ENCODE measurements around the gene SUPT3H.

SUPT3H gene

GRCh38 chr6:44935693-44936300 is 441.9 kb downstream of the SUPT3H start:
- no peak overlapping the region for H3K9ac ChIP-seq (ENCODE audit: insufficient read length)
- no peak overlapping the region for H3K27ac ChIP-seq
- no peak for DNase-seq (ENCODE audit: low read depth, low spot score)

GRCh38 chr6:44933108-44933507 is 444.6 kb downstream of the SUPT3H start:
- no peaks in the 10 kb centered on the region for H3K9me3 ChIP-seq (ENCODE audit: low read depth, low read length)
- no peak overlapping the region for H3K4me3 ChIP-seq
- no peak for TF ChIP-seq EZH2 (IDR thresholded peaks at IDR 0.05)
- TF ChIP-seq FOXP2 (optimal IDR thresholded peaks at IDR 0.05; ENCODE audit: control extremely low read depth, extremely low read length, insufficient read depth) = no peak
- TF ChIP-seq POLR2AphosphoS5 (IDR thresholded peaks at IDR 0.05; ENCODE audit: borderline replicate concordance, low read depth, low read length) = no peak
- H3K9ac ChIP-seq (ENCODE audit: insufficient read length) = no peak overlapping the region
- DNase-seq (ENCODE audit: low read depth, low spot score) = no peak
- H3K36me3 ChIP-seq (ENCODE audit: insufficient read depth, low read length) = no peaks in the 10 kb centered on the region
- H3K27ac ChIP-seq = no peak overlapping the region

More at GRCh38 chr6:44935693-44936300, 441.9 kb downstream of the SUPT3H start:
- no peak for TF ChIP-seq FOXP2 (optimal IDR thresholded peaks at IDR 0.05; ENCODE audit: control extremely low read depth, extremely low read length, insufficient read depth)
- no peak overlapping the region for H3K4me3 ChIP-seq
- peaks cover 4% of the 10 kb centered on the region; the same call in 1 of the 2 replicates for H3K36me3 ChIP-seq (ENCODE audit: insufficient read depth, low read length)
- H3K9me3 ChIP-seq (ENCODE audit: low read depth, low read length) = peaks cover 2% of the 10 kb centered on the region

- Histone ChIP-seq H3K27ac (no peak overlapping the region), H3K9me3 (ENCODE audit: low read depth, low read length) (no peaks in the 10 kb centered on the region), H3K4me3 (no peak overlapping the region), H3K36me3 (ENCODE audit: insufficient read depth, low read length) (no peaks in the 10 kb centered on the region), H3K9ac (ENCODE audit: insufficient read length) (no peak overlapping the region)
- TF ChIP-seq POLR2AphosphoS5 (IDR thresholded peaks at IDR 0.05; ENCODE audit: borderline replicate concordance, low read depth, low read length) = no peak
- TF ChIP-seq FOXP2 (optimal IDR thresholded peaks at IDR 0.05; ENCODE audit: control extremely low read depth, extremely low read length, insufficient read depth) = no peak
- TF ChIP-seq EZH2 (IDR thresholded peaks at IDR 0.05) = no peak
- no peak for DNase-seq (ENCODE audit: low read depth, low spot score)
These were observed 445.1 kb downstream of the SUPT3H start for GRCh38 chr6:44932651-44933091.

GRCh38 chr6:44931385-44931784 is 446.3 kb downstream of the SUPT3H start:
- no peak for DNase-seq (ENCODE audit: low read depth, low spot score)
- Histone ChIP-seq H3K9ac (ENCODE audit: insufficient read length) (no peak overlapping the region), H3K27ac (no peak overlapping the region), H3K4me3 (no peak overlapping the region), H3K9me3 (ENCODE audit: low read depth, low read length) (no peaks in the 10 kb centered on the region), H3K36me3 (ENCODE audit: insufficient read depth, low read length) (no peaks in the 10 kb centered on the region)
- TF ChIP-seq FOXP2 (optimal IDR thresholded peaks at IDR 0.05; ENCODE audit: control extremely low read depth, extremely low read length, insufficient read depth) (no peak), POLR2AphosphoS5 (IDR thresholded peaks at IDR 0.05; ENCODE audit: borderline replicate concordance, low read depth, low read length) (no peak), EZH2 (IDR thresholded peaks at IDR 0.05) (no peak)

- Histone ChIP-seq H3K36me3 (ENCODE audit: insufficient read depth, low read length) (no peaks in the 10 kb centered on the region), H3K9ac (ENCODE audit: insufficient read length) (no peak overlapping the region), H3K9me3 (ENCODE audit: low read depth, low read length) (no peaks in the 10 kb centered on the region), H3K4me3 (no peak overlapping the region), H3K27ac (no peak overlapping the region)
- TF ChIP-seq EZH2 (IDR thresholded peaks at IDR 0.05) = no peak
- no peak for TF ChIP-seq POLR2AphosphoS5 (IDR thresholded peaks at IDR 0.05; ENCODE audit: borderline replicate concordance, low read depth, low read length)
- TF ChIP-seq FOXP2 (optimal IDR thresholded peaks at IDR 0.05; ENCODE audit: control extremely low read depth, extremely low read length, insufficient read depth) = no peak
- no peak for DNase-seq (ENCODE audit: low read depth, low spot score)
These were observed 451.2 kb downstream of the SUPT3H start for GRCh38 chr6:44926556-44926955.

GRCh38 chr6:44925100-44925739 is 452.5 kb downstream of the SUPT3H start:
- no peaks in the 10 kb centered on the region for H3K36me3 ChIP-seq (ENCODE audit: insufficient read depth, low read length)
- no peak overlapping the region for H3K9ac ChIP-seq (ENCODE audit: insufficient read length)
- TF ChIP-seq EZH2 (IDR thresholded peaks at IDR 0.05) (no peak), FOXP2 (optimal IDR thresholded peaks at IDR 0.05; ENCODE audit: control extremely low read depth, extremely low read length, insufficient read depth) (no peak)
- no peak overlapping the region for H3K4me3 ChIP-seq
- H3K9me3 ChIP-seq (ENCODE audit: low read depth, low read length) = no peaks in the 10 kb centered on the region
- DNase-seq (ENCODE audit: low read depth, low spot score) = no peak
- H3K27ac ChIP-seq = no peak overlapping the region

- H3K27ac ChIP-seq = no peak overlapping the region
- no peak for TF ChIP-seq POLR2AphosphoS5 (IDR thresholded peaks at IDR 0.05; ENCODE audit: borderline replicate concordance, low read depth, low read length)
- TF ChIP-seq EZH2 (IDR thresholded peaks at IDR 0.05) = no peak
- no peak for TF ChIP-seq FOXP2 (optimal IDR thresholded peaks at IDR 0.05; ENCODE audit: control extremely low read depth, extremely low read length, insufficient read depth)
- H3K4me3 ChIP-seq = no peak overlapping the region
- no peaks in the 10 kb centered on the region for H3K36me3 ChIP-seq (ENCODE audit: insufficient read depth, low read length)
- H3K9ac ChIP-seq (ENCODE audit: insufficient read length) = no peak overlapping the region
- no peak for DNase-seq (ENCODE audit: low read depth, low spot score)
- H3K9me3 ChIP-seq (ENCODE audit: low read depth, low read length) = no peaks in the 10 kb centered on the region
These were observed 454.3 kb downstream of the SUPT3H start for GRCh38 chr6:44923444-44923843.

GRCh38 chr6:44921798-44922197 is 455.9 kb downstream of the SUPT3H start:
- no peak overlapping the region for H3K27ac ChIP-seq
- H3K4me3 ChIP-seq = no peak overlapping the region
- no peaks in the 10 kb centered on the region for H3K9me3 ChIP-seq (ENCODE audit: low read depth, low read length)
- no peaks in the 10 kb centered on the region for H3K36me3 ChIP-seq (ENCODE audit: insufficient read depth, low read length)
- H3K9ac ChIP-seq (ENCODE audit: insufficient read length) = no peak overlapping the region
- no peak for DNase-seq (ENCODE audit: low read depth, low spot score)
- TF ChIP-seq POLR2AphosphoS5 (IDR thresholded peaks at IDR 0.05; ENCODE audit: borderline replicate concordance, low read depth, low read length) (no peak), FOXP2 (optimal IDR thresholded peaks at IDR 0.05; ENCODE audit: control extremely low read depth, extremely low read length, insufficient read depth) (no peak), EZH2 (IDR thresholded peaks at IDR 0.05) (no peak)

Data from SK-N-MC (cell line).